Stimulated activated CD8-positive, alpha-beta memory T cell treated with anti-CD3 and anti-CD28 coated beads, Interleukin-2, amount 100 ng/mL, for 1 hour (primary cell): Measurements from ENCODE around the gene PLPP2.
"Not testable (repeated sequence)": the region's sequence is repeated elsewhere in the genome, so short reads cannot be mapped to it uniquely, and the experiment has no call there.

Source experiments
- DNase-seq, 2 donors: peaks; one replicate each; pipeline ENCODE4 v3.0.0-alpha.2; 2020; ENCODE audit warnings: low read depth in 2 of 2

Gene PLPP2

GRCh38 chr19:271856-272255 lies 19.3 kb downstream of the PLPP2 start:
- no peak for DNase-seq

DNA sequence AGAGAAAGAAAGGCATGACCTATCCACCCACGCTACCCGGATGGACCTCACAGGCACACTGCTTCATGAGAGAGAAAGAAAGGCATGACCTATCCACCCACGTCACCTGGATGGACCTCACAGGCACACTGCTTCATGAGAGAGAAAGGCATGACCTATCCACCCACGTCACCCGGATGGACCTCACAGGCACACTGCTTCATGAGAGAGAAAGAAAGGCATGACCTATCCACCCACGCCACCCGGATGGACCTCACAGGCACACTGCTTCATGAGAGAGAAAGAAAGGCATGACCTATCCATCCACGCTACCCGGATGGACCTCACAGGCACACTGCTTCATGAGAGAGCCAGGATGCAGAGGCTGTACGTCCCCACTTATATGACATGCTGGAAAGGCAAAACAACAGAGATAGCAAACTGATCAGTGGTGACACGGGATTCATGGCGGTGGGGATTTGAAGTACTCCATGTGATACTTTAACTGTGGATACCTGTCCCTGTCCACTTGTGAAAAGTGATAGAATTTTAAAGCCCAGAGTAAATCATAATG lies 20.4 kb downstream of the PLPP2 start:
- DNase-seq: not testable (repeated sequence)

- no peak for DNase-seq
These were observed 22.0 kb downstream of the PLPP2 start for GRCh38 chr19:269241-269640.

- no peak for DNase-seq
These were observed 29.1 kb downstream of the PLPP2 start for GRCh38 chr19:262125-262524.

- DNase-seq: not testable (repeated sequence)
These were observed 34.4 kb downstream of the PLPP2 start for GRCh38 chr19:256804-257203.

DNA sequence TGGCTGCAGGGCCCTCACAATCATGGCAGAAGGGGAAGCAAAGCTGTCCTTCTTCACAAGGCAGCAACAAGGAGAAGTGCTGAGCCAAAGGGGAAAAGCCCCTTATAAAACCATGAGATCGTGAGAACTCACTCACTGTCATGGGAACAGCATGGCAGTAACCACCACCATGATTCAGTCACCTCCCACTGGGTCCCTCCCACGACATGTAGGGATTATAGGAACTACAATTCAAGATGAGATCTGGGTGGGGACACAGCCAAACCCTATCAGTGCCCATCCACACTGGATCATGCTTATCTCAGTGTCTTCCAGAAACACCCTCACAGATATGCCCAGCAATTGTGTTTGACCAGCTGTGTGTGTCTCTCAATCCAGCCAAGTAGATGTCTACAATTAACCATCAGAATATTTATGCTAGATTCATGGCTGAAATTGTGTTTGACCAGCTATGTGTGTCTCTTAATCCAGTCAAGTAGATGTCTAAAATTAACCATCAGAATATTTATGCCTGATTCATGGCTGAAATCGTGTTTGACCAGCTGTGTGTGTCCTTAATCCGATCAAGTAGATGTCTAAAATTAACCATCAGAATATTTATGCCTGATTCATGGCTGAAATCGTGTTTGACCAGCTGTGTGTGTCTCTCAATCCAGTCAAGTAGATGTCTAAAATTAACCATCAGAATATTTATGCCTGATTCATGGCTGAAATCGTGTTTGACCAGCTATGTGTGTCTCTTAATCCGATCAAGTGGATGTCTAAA lies 38.6 kb downstream of the PLPP2 start:
- DNase-seq: not testable (repeated sequence)

DNA sequence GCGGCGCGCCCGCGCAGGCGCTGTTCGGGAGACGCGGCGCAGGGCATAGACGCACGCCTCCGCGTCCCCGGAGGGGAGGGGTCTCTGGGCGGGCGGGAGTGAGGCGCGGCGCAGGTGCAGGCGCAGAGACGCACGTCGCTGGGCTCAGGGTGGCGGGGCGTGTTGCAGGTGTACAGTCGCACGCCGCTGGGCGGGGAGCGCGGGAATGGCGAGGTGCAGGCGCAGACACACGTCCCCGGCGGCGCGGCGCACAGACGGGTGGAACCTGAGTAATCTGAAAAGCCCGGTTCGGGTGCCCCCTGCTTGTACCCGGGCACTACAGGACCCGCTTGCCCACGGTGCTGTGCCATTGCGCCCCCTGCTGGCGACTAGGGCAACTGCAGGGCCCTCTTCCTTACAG lies 44.7 kb downstream of the PLPP2 start:
- DNase-seq: no peak

- DNase-seq: not testable (repeated sequence)
These were observed 45.3 kb downstream of the PLPP2 start for GRCh38 chr19:245900-246299.

DNA sequence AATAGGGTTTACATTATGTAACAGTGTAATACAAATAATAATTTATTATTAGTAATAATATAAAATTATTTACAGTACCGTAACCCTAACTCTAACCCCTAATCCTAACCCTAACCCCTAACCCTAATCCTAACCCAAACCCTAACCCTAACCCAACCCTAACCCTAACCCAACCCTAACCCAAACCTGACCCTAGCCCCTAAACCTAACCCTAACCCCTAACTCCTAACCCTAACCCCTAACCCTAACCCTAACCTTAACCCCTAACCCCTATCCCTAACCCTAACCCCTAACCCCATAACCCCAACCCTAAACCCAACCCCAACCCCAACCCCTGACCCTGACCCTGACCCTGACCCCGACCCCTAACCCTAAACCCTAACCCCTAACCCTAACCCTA lies 45.7 kb downstream of the PLPP2 start:
- DNase-seq: no peak
